AG09309 (cell line): ENCODE measurements around the gene OR10H1.
"Not testable (repeated sequence)": the region's sequence is repeated elsewhere in the genome, so short reads cannot be mapped to it uniquely, and the experiment has no call there.

Source experiments
- DNase-seq: peaks from one replicate; pipeline ENCODE4 v3.0.0-alpha.2; 2010; ENCODE audit warnings: low read depth
- H3K4me3 ChIP-seq: 2 replicates; pipeline ENCODE4 v1.5.1; 2011; ENCODE audit warnings: mild to moderate bottlenecking, low read depth, low read length, moderate library complexity; ENCODE audit not compliant: control insufficient read depth
- TF ChIP-seq, protein P1 (sequence below): IDR thresholded peaks from 2 replicates; pipeline ENCODE4 v1.5.1; 2011; ENCODE audit warnings: mild to moderate bottlenecking, low read depth, low read length, inconsistent platforms; ENCODE audit not compliant: insufficient read depth, control insufficient read depth; ENCODE audit errors: missing control alignments

OR10H1 gene

DNA sequence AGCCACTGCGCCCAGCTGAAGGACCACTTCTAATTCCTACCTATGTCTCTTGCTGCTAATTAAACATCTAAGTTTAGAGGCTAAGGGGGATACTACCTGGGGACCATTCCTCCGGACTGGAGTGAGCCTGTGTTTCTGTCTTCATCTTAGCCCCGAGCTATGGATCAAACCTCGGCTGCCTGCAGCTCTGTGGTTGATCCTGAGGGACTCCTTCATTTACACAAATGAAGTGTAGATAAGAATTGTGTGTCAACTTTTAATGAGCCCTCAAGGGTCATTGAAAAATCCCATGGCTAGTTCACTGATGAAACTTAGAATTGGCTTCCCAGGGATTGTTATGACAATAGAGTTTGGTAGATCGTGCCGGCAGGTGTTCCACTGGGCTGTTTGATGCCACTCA, 31.5 kb upstream of the OR10H1 start:
- TF ChIP-seq, protein P1, sequence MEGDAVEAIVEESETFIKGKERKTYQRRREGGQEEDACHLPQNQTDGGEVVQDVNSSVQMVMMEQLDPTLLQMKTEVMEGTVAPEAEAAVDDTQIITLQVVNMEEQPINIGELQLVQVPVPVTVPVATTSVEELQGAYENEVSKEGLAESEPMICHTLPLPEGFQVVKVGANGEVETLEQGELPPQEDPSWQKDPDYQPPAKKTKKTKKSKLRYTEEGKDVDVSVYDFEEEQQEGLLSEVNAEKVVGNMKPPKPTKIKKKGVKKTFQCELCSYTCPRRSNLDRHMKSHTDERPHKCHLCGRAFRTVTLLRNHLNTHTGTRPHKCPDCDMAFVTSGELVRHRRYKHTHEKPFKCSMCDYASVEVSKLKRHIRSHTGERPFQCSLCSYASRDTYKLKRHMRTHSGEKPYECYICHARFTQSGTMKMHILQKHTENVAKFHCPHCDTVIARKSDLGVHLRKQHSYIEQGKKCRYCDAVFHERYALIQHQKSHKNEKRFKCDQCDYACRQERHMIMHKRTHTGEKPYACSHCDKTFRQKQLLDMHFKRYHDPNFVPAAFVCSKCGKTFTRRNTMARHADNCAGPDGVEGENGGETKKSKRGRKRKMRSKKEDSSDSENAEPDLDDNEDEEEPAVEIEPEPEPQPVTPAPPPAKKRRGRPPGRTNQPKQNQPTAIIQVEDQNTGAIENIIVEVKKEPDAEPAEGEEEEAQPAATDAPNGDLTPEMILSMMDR = no peak
- no peak for DNase-seq
- no peak overlapping the region for H3K4me3 ChIP-seq

DNA sequence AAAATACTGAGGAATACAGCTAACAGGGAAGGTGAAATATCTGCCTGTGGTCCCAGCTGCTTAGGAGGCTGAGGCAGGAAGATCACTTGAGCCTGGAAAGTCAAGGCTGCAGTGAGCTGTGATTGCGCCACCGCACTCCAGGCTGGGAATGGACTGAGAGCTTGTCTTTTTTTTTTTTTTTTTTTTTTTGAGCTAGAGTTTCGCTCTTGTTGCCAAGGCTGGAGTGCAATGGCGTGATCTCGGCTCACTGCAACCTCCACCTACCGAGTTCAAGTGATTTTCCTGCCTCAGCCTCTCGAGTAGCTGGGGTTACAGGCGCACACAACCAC, 28.4 kb upstream of the OR10H1 start:
- DNase-seq, H3K4me3 ChIP-seq: not testable (repeated sequence)

DNA sequence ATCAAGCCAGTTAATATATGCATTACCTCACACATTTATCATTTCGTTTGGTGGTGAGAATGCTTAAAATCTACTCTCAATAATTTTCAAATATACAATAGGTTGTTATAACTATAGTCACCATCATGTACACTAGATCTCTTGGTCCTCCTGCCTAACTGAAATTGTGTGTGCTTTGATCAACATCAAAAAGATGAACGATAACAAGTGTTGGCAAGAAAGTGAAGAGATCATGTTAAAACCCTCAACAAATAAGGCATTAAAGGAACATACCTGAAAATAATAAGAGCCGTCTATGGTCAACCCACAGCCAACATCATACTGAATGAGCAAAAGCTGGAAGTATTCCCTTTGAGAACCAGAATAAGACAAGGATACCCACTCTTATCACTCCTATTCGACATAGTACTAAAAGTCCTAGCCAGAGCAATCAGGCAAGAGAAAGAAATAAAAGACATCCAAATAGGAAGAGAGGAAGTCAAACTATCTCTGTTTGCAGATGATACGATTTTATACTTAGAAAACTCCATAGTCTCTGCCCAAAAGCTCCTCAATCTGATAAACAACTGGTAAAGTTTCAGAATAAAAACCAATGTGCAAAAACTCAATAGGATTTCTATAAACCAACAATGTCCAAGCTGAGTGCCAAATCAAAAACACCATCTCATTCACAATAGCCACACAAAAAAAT, 27.9 kb upstream of the OR10H1 start:
- TF ChIP-seq, protein P1 = no peak
- no peak overlapping the region for H3K4me3 ChIP-seq
- DNase-seq = no peak

DNA sequence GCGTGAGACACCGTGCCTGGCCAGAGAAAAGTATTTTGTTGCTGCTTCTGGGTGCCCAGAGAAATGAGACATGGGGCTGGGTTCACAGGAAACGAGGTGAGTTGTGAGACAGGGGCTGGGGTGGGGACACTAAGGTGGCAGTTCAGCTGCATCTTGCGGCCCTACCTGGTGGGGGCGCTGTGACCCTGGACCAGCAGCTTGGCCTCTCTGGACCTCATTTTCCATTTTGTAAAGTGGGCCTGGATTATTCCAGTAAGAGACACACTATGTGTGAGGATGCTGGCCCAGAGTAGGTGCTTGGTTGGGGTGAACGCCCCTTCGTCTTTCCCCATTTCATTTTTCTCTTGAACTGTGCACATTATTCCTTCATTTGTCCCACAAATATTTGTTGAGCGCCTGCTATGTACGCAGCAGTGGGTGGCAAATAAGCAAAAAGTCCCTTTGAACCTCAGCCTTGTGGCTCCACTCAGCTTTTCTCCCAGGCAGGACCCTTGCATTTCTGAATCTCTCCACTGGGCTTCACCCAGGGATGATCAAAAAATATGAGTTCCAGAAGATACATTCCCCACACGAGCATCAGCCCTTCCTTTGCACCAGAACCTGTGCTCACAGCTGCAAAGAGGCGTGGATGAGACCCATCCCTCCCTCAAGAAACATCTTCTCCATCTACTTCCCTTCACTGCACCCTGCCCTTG, 26.6 kb upstream of the OR10H1 start:
- no peak for DNase-seq
- TF ChIP-seq, protein P1 = no peak

DNA sequence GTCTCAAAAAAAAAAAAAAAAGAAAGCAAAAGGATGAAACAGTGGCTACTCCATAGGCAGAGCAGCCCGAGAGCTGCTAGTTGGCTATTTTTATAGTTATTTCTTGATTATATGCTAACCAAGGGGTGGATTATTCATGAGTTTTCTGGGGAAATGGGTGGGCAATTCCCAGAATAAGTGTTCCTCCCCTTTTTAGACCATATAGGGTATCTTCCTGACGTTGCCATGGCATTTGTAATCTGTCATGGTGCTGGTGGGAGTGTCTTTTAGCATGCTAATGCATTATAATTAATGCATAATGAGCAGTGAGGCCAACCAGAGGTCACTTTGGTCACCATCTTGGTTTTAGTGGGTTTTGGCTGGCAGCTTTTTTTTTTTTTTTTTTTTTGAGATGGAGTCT, 25.4 kb upstream of the OR10H1 start:
- H3K4me3 ChIP-seq = no peak overlapping the region

More for the DNA sequence above, 26.6 kb upstream of the OR10H1 start:
- H3K4me3 ChIP-seq = no peak overlapping the region

DNA sequence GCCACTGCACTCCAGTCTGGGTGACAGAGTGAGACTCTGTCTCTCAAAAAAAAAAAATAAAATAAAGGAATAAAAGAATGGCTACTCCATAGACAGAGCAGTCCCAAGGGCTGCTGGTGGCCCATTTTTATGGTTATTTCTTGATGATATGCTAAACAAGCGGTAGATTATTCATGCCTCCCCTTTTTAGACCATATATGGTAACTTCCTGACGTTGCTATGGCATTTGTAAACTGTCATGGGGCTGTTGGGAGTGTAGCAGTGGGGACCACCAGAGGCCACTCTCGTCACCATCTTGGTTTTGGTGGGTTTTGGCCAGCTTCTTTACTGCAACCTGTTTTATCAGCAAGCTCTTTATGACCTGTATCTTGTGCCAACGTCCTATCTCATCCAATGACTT, 24.4 kb upstream of the OR10H1 start:
- DNase-seq, H3K4me3 ChIP-seq: not testable (repeated sequence)

More for the DNA sequence above, 25.4 kb upstream of the OR10H1 start:
- TF ChIP-seq, protein P1 = no peak
- no peak for DNase-seq

DNA sequence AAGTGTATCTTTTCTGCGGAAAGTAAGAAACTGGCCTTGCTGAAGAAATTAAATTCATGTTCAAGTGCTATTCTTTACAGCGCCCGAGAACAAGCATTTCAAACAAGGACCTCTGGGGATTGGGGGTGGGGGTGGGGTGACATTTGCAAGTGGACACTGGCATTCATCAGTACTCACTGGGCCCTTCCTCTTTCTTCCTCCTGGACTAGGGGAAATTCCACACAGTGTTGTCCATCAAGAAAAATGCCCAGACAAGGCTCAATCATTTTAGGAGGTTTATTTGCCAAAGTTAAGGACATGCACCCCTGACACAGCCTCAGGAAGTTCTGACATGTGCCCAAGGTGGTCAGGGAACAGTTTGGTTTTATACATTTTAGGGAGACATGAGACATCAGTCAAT, 22.9 kb upstream of the OR10H1 start:
- TF ChIP-seq, protein P1 = no peak
- H3K4me3 ChIP-seq = no peak overlapping the region
- DNase-seq = no peak

DNA sequence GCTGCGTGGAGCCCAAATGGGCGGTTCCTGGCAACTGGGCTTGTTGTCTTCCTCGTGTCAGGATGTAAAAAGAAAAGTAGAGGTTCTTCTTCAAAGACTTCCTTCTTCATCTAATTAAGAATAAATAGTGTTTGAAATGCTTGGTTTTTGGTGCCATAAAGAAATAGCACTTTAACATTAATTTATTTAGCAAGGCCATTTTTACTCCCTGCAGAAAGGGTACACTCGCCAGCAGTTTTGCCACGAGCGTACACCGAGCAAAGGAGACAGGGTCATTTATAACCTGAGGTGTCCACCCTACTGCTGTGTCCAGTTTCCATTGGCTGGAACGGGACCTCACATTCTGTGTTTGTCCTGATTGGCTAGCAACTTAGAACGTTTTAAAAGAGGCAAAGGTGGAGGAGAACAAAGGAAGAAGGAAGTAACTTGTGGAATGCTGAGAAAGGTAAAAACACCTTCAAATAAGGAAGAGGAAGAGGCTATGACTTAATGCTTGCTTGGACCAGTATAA, 21.8 kb upstream of the OR10H1 start:
- DNase-seq = no peak
- peak overlapping the region; percentile 78 for H3K4me3 ChIP-seq
- TF ChIP-seq, protein P1 = no peak
